HepG2 (cell line): ENCODE results near the gene IGF1. TPM values are rescaled to one million over a fixed set of nuclear protein-coding genes. Genes with fewer than 3 reads are reported as not detected.
"Not testable (repeated sequence)": the region's sequence is repeated elsewhere in the genome, so short reads cannot be mapped to it uniquely, and the experiment has no call there.

Source experiments
- ATAC-seq: fragments of 200-7000 bp; cut with Tn5 transposase; 3 replicates; pipeline ENCODE4 v1.9.1; 2020; ENCODE audit warnings: mild to moderate bottlenecking, moderate library complexity
- BruUV-seq: library from RNA; stranded (reverse); fragments of 400-500 nt; replicated peaks from 2 replicates; lab custom pipeline; 2021; lab: Mats Ljungman, UMichigan
- CTCF ChIA-PET: fragments of 300-600 bp; formaldehyde crosslinking; extraction: SDS; loops from one replicate; lab custom pipeline; 2021; ENCODE audit warnings: low total read pairs, inconsistent platforms, low intra/inter-chr PET ratio; lab: Yijun Ruan, JAX
- POLR2A ChIA-PET: fragments of 350-600 bp; sonication (Branson Sonifier 250); formaldehyde crosslinking; loops from one replicate; lab custom pipeline; 2020; ENCODE audit warnings: antibody characterized with exemption, inconsistent platforms; lab: Yijun Ruan, JAX
- DNase-seq: peaks from one replicate; pipeline ENCODE4 v3.0.0-alpha.2; 2015; ENCODE audit warnings: low spot score
- FAIRE-seq: peaks from 3 replicates; lab custom pipeline; 2011; peaks lifted over from hg19 to GRCh38; lab: Jason Lieb, UNC
- H2AFZ ChIP-seq: one replicate; pipeline ENCODE4 v1.6.1; 2011; ENCODE audit warnings: low read length, inconsistent platforms
- H3K27ac ChIP-seq: fragments of 300-600 bp; 3 replicates; pipeline ENCODE4 v1.8.0; 2011; ENCODE audit warnings: mixed run types, mild to moderate bottlenecking, mixed read lengths, low read length, inconsistent platforms; ENCODE audit not compliant: insufficient read depth; ENCODE audit errors: extremely low read length
- H3K27me3 ChIP-seq, 2 experiments: fragments of 200-600 bp in 1 of 2; 2 replicates in 1 of 2; 3 replicates in 1 of 2; pipeline versions ENCODE4 v1.6.0 to v1.8.0; 2011; ENCODE audit warnings: low read length in 2 of 2, mild to moderate bottlenecking in 2 of 2, moderate library complexity in 2 of 2, inconsistent platforms in 1 of 2; ENCODE audit not compliant: insufficient read depth in 2 of 2, control insufficient read depth in 1 of 2
- H3K36me3 ChIP-seq, 2 experiments: fragments of 200-600 bp in 1 of 2; replicated peaks in 1 of 2; 2 replicates in 1 of 2; 3 replicates in 1 of 2; pipeline versions ENCODE4 v1.5.1 to v1.8.0; 2011; ENCODE audit warnings: low read length in 2 of 2, inconsistent platforms in 1 of 2; ENCODE audit not compliant: insufficient read depth in 2 of 2, control insufficient read depth in 1 of 2
- H3K4me1 ChIP-seq: 2 replicates; pipeline ENCODE4 v1.5.1; 2012; ENCODE audit warnings: low read length, inconsistent platforms; ENCODE audit not compliant: insufficient read depth
- H3K4me2 ChIP-seq: 2 replicates; pipeline ENCODE4 v1.6.0; 2011; ENCODE audit warnings: low read depth, low read length, inconsistent platforms
- H3K4me3 ChIP-seq, 3 experiments: fragments of 200-600 bp in 1 of 3; sonication (generic), shearing (Covaris generic) in 1 of 3; replicated peaks in 1 of 3; 2 replicates each; pipeline ENCODE4 v1.5.1; 2011 to 2016; ENCODE audit warnings: low read length in 3 of 3, inconsistent platforms in 2 of 3, low read depth in 2 of 3, mild to moderate bottlenecking in 2 of 3, control low read depth in 1 of 3, mixed read lengths in 1 of 3; ENCODE audit not compliant: insufficient read depth in 1 of 3
- H3K79me2 ChIP-seq: one replicate; pipeline ENCODE4 v1.6.1; 2011; ENCODE audit warnings: low read length, inconsistent platforms; ENCODE audit not compliant: insufficient read depth
- H3K9ac ChIP-seq: 2 replicates; pipeline ENCODE4 v1.6.0; 2011; ENCODE audit warnings: mild to moderate bottlenecking, low read depth, low read length, inconsistent platforms; ENCODE audit not compliant: insufficient read depth
- H3K9me3 ChIP-seq: 2 replicates; pipeline ENCODE4 v1.5.1; 2012; ENCODE audit warnings: mild to moderate bottlenecking, low read length
- H4K20me1 ChIP-seq: 2 replicates; pipeline ENCODE4 v1.6.0; 2011; ENCODE audit warnings: inconsistent platforms, mild to moderate bottlenecking, low read length, moderate library complexity; ENCODE audit not compliant: insufficient read depth
- BCL6 ChIP-seq: IDR thresholded peaks from 2 replicates; pipeline ENCODE4 v1.6.1; 2016; ENCODE audit warnings: missing genetic modification reagents, missing compliant biosample characterization
- BHLHE40 ChIP-seq: IDR thresholded peaks from 2 replicates; pipeline ENCODE4 v1.6.1; 2011; ENCODE audit warnings: low read length, improper control_type of control experiment
- FOXK1 ChIP-seq: sonication (generic); formaldehyde crosslinking; IDR thresholded peaks from 2 replicates; pipeline ENCODE4 v1.4.0; 2020; ENCODE audit warnings: low read depth, missing genetic modification reagents, borderline replicate concordance
- NCOA2 ChIP-seq: sonication (generic); formaldehyde crosslinking; IDR thresholded peaks from 2 replicates; pipeline ENCODE4 v1.8.0; 2022; ENCODE audit warnings: inconsistent platforms
- NCOA5 ChIP-seq: sonication (generic); formaldehyde crosslinking; IDR thresholded peaks from 2 replicates; pipeline ENCODE4 v1.4.0; 2020; ENCODE audit warnings: missing genetic modification reagents
- SALL2 ChIP-seq: sonication (generic); formaldehyde crosslinking; IDR thresholded peaks from 2 replicates; pipeline ENCODE4 v1.8.1; 2023; ENCODE audit warnings: mild to moderate bottlenecking, missing genetic modification reagents, inconsistent platforms
- ZNF12 ChIP-seq: sonication (generic); formaldehyde crosslinking; IDR thresholded peaks from 2 replicates; pipeline ENCODE4 v1.5.0; 2020; ENCODE audit warnings: missing genetic modification reagents
- ZNF644 ChIP-seq: IDR thresholded peaks from 2 replicates; pipeline ENCODE4 v1.6.1; 2016; ENCODE audit warnings: low read depth
- WGBS: methylation state at CpG from one replicate; pipeline ENCODE4 v1.1.6; 2017; ENCODE audit warnings: low lambda C conversion rate; 5-methylcytosine and 5-hydroxymethylcytosine counted together
- in situ Hi-C: cut with HindIII; loops from 2 replicates; pipeline ENCODE4 v1.10.0; 2017; ENCODE audit warnings: low pct_unique_long_range_greater_than_20kb; ENCODE audit not compliant: extremely low pct_ligation_motif_present
- intact Hi-C: fragments of 100-400 bp; cut with micrococcal nuclease; formaldehyde crosslinking; loops from one replicate; pipeline ENCODE4 v1.10.0; 2022; ENCODE audit not compliant: unreplicated experiment
- polyA plus RNA-seq, 8 experiments: library from polyadenylated mRNA; depleted of rRNA in 3 of 8; stranded (reverse) in 7 of 8; unstranded in 1 of 8; fragments of >200 nt; fragmentation: Illumina TruSeq in 4 of 8; extraction: Trizol in 4 of 8; gene quantifications; 2 replicates each; pipeline versions ENCODE4 v1.2.1 to v1.2.3, GENCODE V29; 2011 to 2016; ENCODE audit warnings: low read depth in 4 of 8, missing spikeins in 1 of 8, mixed read lengths in 1 of 8; ENCODE audit not compliant: insufficient read depth in 1 of 8
- total RNA-seq, 5 experiments: library from RNA; depleted of rRNA; stranded (reverse); fragments of >200 nt; fragmentation: Illumina TruSeq; extraction: Trizol; gene quantifications; 2 replicates each; pipeline ENCODE4 v1.2.3, GENCODE V29; 2016; ENCODE audit warnings: low read depth in 1 of 5

IGF1 gene
- total and polyA plus RNA-seq, 2 of the 13 experiments (the other 11 are each of a cell fraction or from before 2014, with no cell fraction given), result not detected

DNA sequence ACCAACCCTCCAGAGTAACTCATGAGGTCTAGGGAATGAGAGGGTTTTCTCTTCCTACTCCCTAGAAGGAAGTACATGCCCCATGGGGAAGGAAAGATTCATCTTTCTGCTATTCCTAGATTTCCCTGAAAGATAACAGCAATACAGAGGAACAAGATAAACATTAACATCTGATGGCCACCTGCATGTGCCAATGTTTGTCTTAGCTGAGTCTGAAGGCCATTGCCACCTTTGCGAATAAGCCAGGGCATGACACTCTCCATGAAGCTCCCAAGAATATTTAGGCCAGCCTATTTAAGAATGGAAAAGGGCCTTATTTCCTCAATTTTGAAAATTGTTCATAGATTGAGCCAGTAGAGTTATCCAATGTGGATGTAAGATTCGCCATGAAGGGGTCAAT, 26.0 kb downstream of the IGF1 start:
- CTCF ChIA-PET, result no interaction called here
- BruUV-seq, result no TSS peak

DNA sequence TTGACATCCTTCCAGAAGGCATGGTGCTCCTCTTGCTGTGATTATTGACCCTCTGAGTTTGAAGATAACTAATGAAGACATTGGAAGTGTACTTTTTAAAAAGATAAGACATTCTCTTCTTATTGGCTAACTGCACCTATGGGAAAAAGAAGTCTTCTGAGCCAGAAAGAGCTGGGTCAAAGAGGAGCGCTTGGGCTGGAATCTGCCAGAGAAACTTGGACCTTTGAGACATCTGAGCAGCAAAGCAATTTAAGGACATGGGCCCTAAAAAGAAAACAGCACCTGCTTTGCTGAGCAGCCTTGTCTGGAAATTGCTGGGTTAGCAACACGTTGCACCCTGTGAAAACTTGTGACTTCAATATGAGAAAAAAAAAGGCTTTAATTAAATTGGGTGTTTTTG, 27.8 kb downstream of the IGF1 start:
- ChIA-PET POLR2A (no interaction called here), CTCF (no interaction called here)
- Histone ChIP-seq H3K4me1 (peaks cover 11% of the 10 kb centered on the region), H3K27ac (no peak overlapping the region), H3K9ac (no peak overlapping the region), H3K36me3 (no peaks in the 10 kb centered on the region), H3K4me3 (no peak overlapping the region), H3K4me2 (no peak overlapping the region), H3K79me2 (no peaks in the 10 kb centered on the region), H3K27me3 (no peaks in the 10 kb centered on the region), H3K9me3 (no peaks in the 10 kb centered on the region), H2AFZ (no peak overlapping the region), H4K20me1 (no peaks in the 10 kb centered on the region)
- intact Hi-C loops (no loop called here), in situ Hi-C loops (no loop called here)
- no peak for DNase-seq
- no peak for FAIRE-seq
- ATAC-seq, result no peak
- 4% methylated on average over 2 of the region's 2 CpGs for WGBS
- no peak for TF ChIP-seq NCOA5 (CRISPR knock-in tag)
- BruUV-seq, result no TSS peak

More for the DNA sequence above, 26.0 kb downstream of the IGF1 start:
- Histone ChIP-seq H3K9me3 (no peaks in the 10 kb centered on the region), H3K9ac (no peak overlapping the region), H3K27ac (no peak overlapping the region), H2AFZ (no peak overlapping the region), H3K4me2 (no peak overlapping the region), H3K79me2 (no peaks in the 10 kb centered on the region), H3K36me3 (no peaks in the 10 kb centered on the region), H3K4me3 (no peak overlapping the region), H3K27me3 (no peaks in the 10 kb centered on the region), H3K4me1 (peaks cover 11% of the 10 kb centered on the region), H4K20me1 (no peaks in the 10 kb centered on the region)
- WGBS, result 5% methylated on average over 2 of the region's 2 CpGs
- intact Hi-C loops, result loop anchor here (2.0 kb wide), 1 partner anchor 14 kb away; no protein-coding TSS in a partner anchor
- DNase-seq (no peak), ATAC-seq (no peak), FAIRE-seq (no peak)
- POLR2A ChIA-PET, result no interaction called here
- in situ Hi-C loops, result no loop called here
- no peak for TF ChIP-seq SALL2 (CRISPR knock-in tag)
- no peak for TF ChIP-seq ZNF12
- no peak for TF ChIP-seq FOXK1 (CRISPR knock-in tag)
- TF ChIP-seq BHLHE40, result 0 out of 2 replicates have a peak, but pooled peaks have one; percentile 31
- no peak for TF ChIP-seq NCOA2 (CRISPR knock-in tag)
- TF ChIP-seq BCL6, result peak; percentile 74; the same call in 1 of the 2 replicates
- 0 out of 2 replicates have a peak, but pooled peaks have one; percentile 16 for TF ChIP-seq ZNF644 (CRISPR knock-in tag)

DNA sequence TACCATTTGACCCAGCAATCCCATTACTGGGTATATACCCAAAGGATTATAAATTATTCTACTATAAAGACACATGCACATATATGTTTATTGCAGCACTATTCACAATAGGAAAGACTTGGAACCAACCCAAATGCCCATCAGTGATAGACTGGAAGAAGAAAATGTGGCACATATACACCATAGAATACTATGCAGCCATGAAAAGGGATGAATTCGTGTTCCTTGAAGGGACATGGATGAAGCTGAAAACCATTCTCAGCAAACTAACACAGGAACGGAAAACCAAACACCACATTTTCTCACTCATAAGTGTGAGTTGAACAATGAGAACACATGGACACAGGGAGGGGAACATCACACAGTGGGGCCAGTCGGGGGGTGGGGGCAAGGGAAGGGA, 31.3 kb downstream of the IGF1 start:
- H3K27me3 ChIP-seq, CTCF ChIA-PET, in situ Hi-C loops, H3K4me1 ChIP-seq, BruUV-seq, ATAC-seq, H3K36me3 ChIP-seq, H3K4me3 ChIP-seq, H3K27ac ChIP-seq, H3K9me3 ChIP-seq, FAIRE-seq, H3K79me2 ChIP-seq, intact Hi-C loops, DNase-seq, H3K9ac ChIP-seq, H4K20me1 ChIP-seq, H2AFZ ChIP-seq, POLR2A ChIA-PET, H3K4me2 ChIP-seq: not testable (repeated sequence)
- WGBS, result 41% methylated on average over 3 of the region's 3 CpGs

DNA sequence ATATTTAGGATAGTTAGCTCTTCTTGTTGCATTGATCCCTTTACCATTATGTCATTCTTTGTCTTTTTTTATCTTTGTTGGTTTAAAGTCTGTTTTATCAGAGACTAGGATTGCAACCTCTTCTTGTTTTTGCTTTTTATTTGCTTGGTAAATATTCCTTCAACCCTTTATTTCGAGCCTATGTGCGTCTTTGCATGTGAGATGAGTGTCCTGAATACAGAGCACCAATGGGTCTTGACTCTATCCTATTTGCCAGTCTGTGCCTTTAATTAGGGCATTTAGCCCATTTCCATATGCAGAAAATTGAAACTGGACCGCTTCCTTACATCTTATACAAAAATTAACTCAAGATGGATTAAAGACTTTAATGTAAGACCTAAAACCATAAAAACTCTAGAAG, 32.9 kb downstream of the IGF1 start:
- DNase-seq, H3K9me3 ChIP-seq, H3K9ac ChIP-seq, POLR2A ChIA-PET, intact Hi-C loops, H3K4me3 ChIP-seq, ATAC-seq, H2AFZ ChIP-seq, H3K27me3 ChIP-seq, BruUV-seq, H3K4me1 ChIP-seq, H3K36me3 ChIP-seq, FAIRE-seq, in situ Hi-C loops, CTCF ChIA-PET, H3K79me2 ChIP-seq, H3K4me2 ChIP-seq, H3K27ac ChIP-seq, H4K20me1 ChIP-seq: not testable (repeated sequence)
- WGBS, result 4% methylated on average over 3 of the region's 3 CpGs
